WTC11 (cell line): ENCODE measurements around the gene TRIM3. TPM values are rescaled to one million over a fixed set of nuclear protein-coding genes. Genes with fewer than 3 reads are reported as not detected.

Experiments
- ATAC-seq: fragments of 200-7000 bp; cut with Tn5 transposase; 2 replicates; pipeline ENCODE4 v1.10.0; 2021; ENCODE audit warnings: mild to moderate bottlenecking, moderate library complexity
- CTCF ChIA-PET: fragments of 300-600 bp; sonication (Branson Sonifier 250); formaldehyde crosslinking; loops from one replicate; lab custom pipeline; 2021; ENCODE audit warnings: antibody characterized with exemption; lab: Charles Lee
- POLR2A ChIA-PET: fragments of 350-600 bp; sonication (Branson Sonifier 250); formaldehyde crosslinking; loops from one replicate; lab custom pipeline; 2021; ENCODE audit warnings: antibody characterized with exemption; lab: Charles Lee
- DNase-seq: peaks from one replicate; pipeline ENCODE4 v3.0.0; 2021; ENCODE audit warnings: low spot score
- H3K27ac Mint-ChIP-seq: 2 replicates; pipeline ENCODE4 v1.8.0; 2021; ENCODE audit warnings: mixed read lengths
- H3K27me3 Mint-ChIP-seq: 2 replicates; pipeline ENCODE4 v1.8.0; 2021; ENCODE audit warnings: low read depth, mild to moderate bottlenecking, moderate library complexity, mixed read lengths
- H3K36me3 Mint-ChIP-seq: 2 replicates; pipeline ENCODE4 v1.8.0; 2021; ENCODE audit warnings: mixed read lengths
- H3K4me1 Mint-ChIP-seq: 2 replicates; pipeline ENCODE4 v1.8.0; 2022; ENCODE audit warnings: mixed read lengths
- H3K4me3 Mint-ChIP-seq: 2 replicates; pipeline ENCODE4 v1.8.0; 2021; ENCODE audit warnings: mild to moderate bottlenecking, moderate library complexity, mixed read lengths
- H3K9me3 Mint-ChIP-seq: 2 replicates; pipeline ENCODE4 v1.8.0; 2021; ENCODE audit warnings: mixed read lengths
- FOXK1 ChIP-seq: sonication (generic); formaldehyde crosslinking; IDR thresholded peaks from 2 replicates; pipeline ENCODE4 v1.8.0; 2022; ENCODE audit warnings: mild to moderate bottlenecking, moderate library complexity, missing genetic modification reagents
- HMGA2 ChIP-seq: fragments of 250-450 bp; sonication (Bioruptor Pico); IDR thresholded peaks from 2 replicates; pipeline ENCODE4 v1.4.0; 2021; ENCODE audit warnings: mild to moderate bottlenecking, moderate library complexity
- IRF1 ChIP-seq: sonication (generic); formaldehyde crosslinking; IDR thresholded peaks from 2 replicates; pipeline ENCODE4 v1.8.0; 2023; ENCODE audit warnings: missing genetic modification reagents
- JAZF1 ChIP-seq: fragments of 250-450 bp; sonication (Bioruptor Pico); IDR thresholded peaks from 2 replicates; pipeline ENCODE4 v1.9.0; 2021; ENCODE audit warnings: moderate library complexity, mild to moderate bottlenecking, inconsistent platforms
- KAT7 ChIP-seq: sonication (generic); formaldehyde crosslinking; IDR thresholded peaks from 2 replicates; pipeline ENCODE4 v1.8.1; 2023; ENCODE audit warnings: missing genetic modification reagents, mild to moderate bottlenecking, borderline replicate concordance
- NFATC4 ChIP-seq: fragments of 250-450 bp; sonication (Bioruptor Pico); IDR thresholded peaks from 2 replicates; pipeline ENCODE4 v1.9.0; 2021; ENCODE audit warnings: mild to moderate bottlenecking
- NR1H2 ChIP-seq: sonication (generic); formaldehyde crosslinking; IDR thresholded peaks from 2 replicates; pipeline ENCODE4 v1.9.0; 2021; ENCODE audit warnings: mild to moderate bottlenecking, moderate library complexity, missing genetic modification reagents
- NR3C1 ChIP-seq: sonication (generic); formaldehyde crosslinking; conservative IDR thresholded peaks from 2 replicates; pipeline ENCODE4 v1.8.1; 2023; ENCODE audit warnings: low read depth, mild to moderate bottlenecking, missing genetic modification reagents
- PREB ChIP-seq: sonication (generic); formaldehyde crosslinking; IDR thresholded peaks from 2 replicates; pipeline ENCODE4 v1.8.1; 2022; ENCODE audit warnings: mild to moderate bottlenecking, missing genetic modification reagents, moderate library complexity, borderline replicate concordance
- PRRX2 ChIP-seq: fragments of 250-450 bp; sonication (Bioruptor Pico); IDR thresholded peaks from 2 replicates; pipeline ENCODE4 v1.8.0; 2021; ENCODE audit warnings: mild to moderate bottlenecking
- SOX15 ChIP-seq: fragments of 250-450 bp; sonication (Bioruptor Pico); IDR thresholded peaks from 2 replicates; pipeline ENCODE4 v1.9.0; 2021; ENCODE audit warnings: mild to moderate bottlenecking
- SP1 ChIP-seq: sonication (generic); formaldehyde crosslinking; conservative IDR thresholded peaks from 2 replicates; pipeline ENCODE4 v1.8.1; 2022; ENCODE audit warnings: missing genetic modification reagents
- TEAD1 ChIP-seq: sonication (generic); formaldehyde crosslinking; IDR thresholded peaks from 2 replicates; pipeline ENCODE4 v1.8.0; 2022; ENCODE audit warnings: mild to moderate bottlenecking, missing genetic modification reagents
- TEAD4 ChIP-seq: sonication (generic); formaldehyde crosslinking; IDR thresholded peaks from 2 replicates; pipeline ENCODE4 v1.8.0; 2022; ENCODE audit warnings: mild to moderate bottlenecking, missing genetic modification reagents
- ZNF138 ChIP-seq: sonication (generic); formaldehyde crosslinking; conservative IDR thresholded peaks from 2 replicates; pipeline ENCODE4 v1.8.1; 2022; ENCODE audit warnings: mild to moderate bottlenecking, moderate library complexity, missing genetic modification reagents
- ZNF232 ChIP-seq: sonication (generic); formaldehyde crosslinking; IDR thresholded peaks from 2 replicates; pipeline ENCODE4 v1.8.0; 2022; ENCODE audit warnings: mild to moderate bottlenecking, missing genetic modification reagents
- ZNF396 ChIP-seq: fragments of 250-450 bp; sonication (Bioruptor Pico); IDR thresholded peaks from 2 replicates; pipeline ENCODE4 v1.8.0; 2021; ENCODE audit warnings: mild to moderate bottlenecking, moderate library complexity, borderline replicate concordance
- ZNF423 ChIP-seq: fragments of 250-450 bp; sonication (Bioruptor Pico); IDR thresholded peaks from 2 replicates; pipeline ENCODE4 v2.1.2; 2022; ENCODE audit warnings: mild to moderate bottlenecking, moderate library complexity
- total RNA-seq: library from RNA; stranded (reverse); gene quantifications from 3 replicates; pipeline ENCODE4 v1.2.3, GENCODE V29; 2021
- TF ChIP-seq, protein P1 (sequence below): sonication (generic); formaldehyde crosslinking; IDR thresholded peaks from 2 replicates; pipeline ENCODE4 v1.8.0; 2022; ENCODE audit warnings: mild to moderate bottlenecking, missing genetic modification reagents
- TF ChIP-seq, protein P2 (sequence below): sonication (generic); formaldehyde crosslinking; IDR thresholded peaks from 2 replicates; pipeline ENCODE4 v1.8.0; 2023; ENCODE audit warnings: missing genetic modification reagents, mild to moderate bottlenecking, borderline replicate concordance
- TF ChIP-seq, protein P3 (sequence below): sonication (generic); formaldehyde crosslinking; conservative IDR thresholded peaks from 2 replicates; pipeline ENCODE4 v1.8.1; 2023; ENCODE audit warnings: mild to moderate bottlenecking, low read depth, missing genetic modification reagents, moderate library complexity

Gene TRIM3
- total RNA-seq, 1 experiment from 2014 or later, result 21.3 TPM

GRCh38 chr11:6520265-6520664 is 46.5 kb upstream of the TRIM3 start:
- Mint-ChIP-seq H3K4me1 (no peaks in the 10 kb centered on the region), H3K4me3 (no peak overlapping the region), H3K36me3 (peaks cover 6% of the 10 kb centered on the region), H3K27me3 (no peaks in the 10 kb centered on the region; the same call in 1 of the 2 replicates), H3K27ac (no peak overlapping the region), H3K9me3 (peaks cover 2% of the 10 kb centered on the region; the same call in 1 of the 2 replicates)
- DNase-seq (no peak), ATAC-seq (no peak)
- CTCF ChIA-PET, result interaction anchor here (1.1 to 2.5 kb wide), 4 partner anchors 10 to 141 kb away, joined by 3 to 13 read pairs (median 8); no protein-coding TSS in a partner anchor
- TF ChIP-seq HMGA2 (CRISPR knock-in tag) (no peak), SOX15 (CRISPR knock-in tag) (no peak)
- POLR2A ChIA-PET, result interaction anchor here (0.9 kb wide), 1 partner anchor 139 kb away, joined by 3 read pairs; no protein-coding TSS in a partner anchor

DNA sequence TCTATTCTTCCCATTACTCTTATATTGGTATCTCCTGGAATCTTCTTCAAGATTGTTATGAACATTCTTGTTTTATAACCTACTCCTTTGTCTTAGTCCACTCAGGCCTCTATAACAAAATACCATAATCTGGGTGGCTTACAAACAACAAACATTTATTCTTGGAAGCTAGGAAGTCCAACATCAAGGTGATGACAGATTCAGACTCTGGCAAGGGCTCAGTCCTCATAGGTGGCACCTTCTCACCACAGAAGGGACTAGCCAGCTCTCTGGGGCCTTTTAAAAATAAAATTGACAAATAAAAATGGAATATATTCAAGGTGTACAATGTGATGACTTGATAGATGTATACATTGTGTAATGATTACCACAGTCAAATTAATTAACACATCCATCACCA is 43.1 kb upstream of the TRIM3 start:
- Mint-ChIP-seq H3K9me3 (peaks cover 14% of the 10 kb centered on the region), H3K27me3 (no peaks in the 10 kb centered on the region; the same call in 1 of the 2 replicates), H3K27ac (no peak overlapping the region), H3K4me3 (no peak overlapping the region), H3K4me1 (no peaks in the 10 kb centered on the region), H3K36me3 (peaks cover 28% of the 10 kb centered on the region)
- TF ChIP-seq NR3C1 (CRISPR knock-in tag) (no peak), ZNF232 (CRISPR knock-in tag) (no peak), TEAD1 (CRISPR knock-in tag) (no peak), FOXK1 (no peak), NR1H2 (no peak), ZNF138 (CRISPR knock-in tag) (no peak), KAT7 (CRISPR knock-in tag) (no peak), JAZF1 (CRISPR knock-in tag) (no peak), NFATC4 (CRISPR knock-in tag) (no peak), IRF1 (CRISPR knock-in tag) (no peak), ZNF396 (CRISPR knock-in tag) (no peak), TEAD4 (CRISPR knock-in tag) (no peak), ZNF423 (no peak), PREB (CRISPR knock-in tag) (no peak), SP1 (CRISPR knock-in tag) (no peak), PRRX2 (CRISPR knock-in tag) (no peak)
- TF ChIP-seq, protein P1, sequence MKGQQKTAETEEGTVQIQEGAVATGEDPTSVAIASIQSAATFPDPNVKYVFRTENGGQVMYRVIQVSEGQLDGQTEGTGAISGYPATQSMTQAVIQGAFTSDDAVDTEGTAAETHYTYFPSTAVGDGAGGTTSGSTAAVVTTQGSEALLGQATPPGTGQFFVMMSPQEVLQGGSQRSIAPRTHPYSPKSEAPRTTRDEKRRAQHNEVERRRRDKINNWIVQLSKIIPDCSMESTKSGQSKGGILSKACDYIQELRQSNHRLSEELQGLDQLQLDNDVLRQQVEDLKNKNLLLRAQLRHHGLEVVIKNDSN, result no peak
- TF ChIP-seq, protein P2, sequence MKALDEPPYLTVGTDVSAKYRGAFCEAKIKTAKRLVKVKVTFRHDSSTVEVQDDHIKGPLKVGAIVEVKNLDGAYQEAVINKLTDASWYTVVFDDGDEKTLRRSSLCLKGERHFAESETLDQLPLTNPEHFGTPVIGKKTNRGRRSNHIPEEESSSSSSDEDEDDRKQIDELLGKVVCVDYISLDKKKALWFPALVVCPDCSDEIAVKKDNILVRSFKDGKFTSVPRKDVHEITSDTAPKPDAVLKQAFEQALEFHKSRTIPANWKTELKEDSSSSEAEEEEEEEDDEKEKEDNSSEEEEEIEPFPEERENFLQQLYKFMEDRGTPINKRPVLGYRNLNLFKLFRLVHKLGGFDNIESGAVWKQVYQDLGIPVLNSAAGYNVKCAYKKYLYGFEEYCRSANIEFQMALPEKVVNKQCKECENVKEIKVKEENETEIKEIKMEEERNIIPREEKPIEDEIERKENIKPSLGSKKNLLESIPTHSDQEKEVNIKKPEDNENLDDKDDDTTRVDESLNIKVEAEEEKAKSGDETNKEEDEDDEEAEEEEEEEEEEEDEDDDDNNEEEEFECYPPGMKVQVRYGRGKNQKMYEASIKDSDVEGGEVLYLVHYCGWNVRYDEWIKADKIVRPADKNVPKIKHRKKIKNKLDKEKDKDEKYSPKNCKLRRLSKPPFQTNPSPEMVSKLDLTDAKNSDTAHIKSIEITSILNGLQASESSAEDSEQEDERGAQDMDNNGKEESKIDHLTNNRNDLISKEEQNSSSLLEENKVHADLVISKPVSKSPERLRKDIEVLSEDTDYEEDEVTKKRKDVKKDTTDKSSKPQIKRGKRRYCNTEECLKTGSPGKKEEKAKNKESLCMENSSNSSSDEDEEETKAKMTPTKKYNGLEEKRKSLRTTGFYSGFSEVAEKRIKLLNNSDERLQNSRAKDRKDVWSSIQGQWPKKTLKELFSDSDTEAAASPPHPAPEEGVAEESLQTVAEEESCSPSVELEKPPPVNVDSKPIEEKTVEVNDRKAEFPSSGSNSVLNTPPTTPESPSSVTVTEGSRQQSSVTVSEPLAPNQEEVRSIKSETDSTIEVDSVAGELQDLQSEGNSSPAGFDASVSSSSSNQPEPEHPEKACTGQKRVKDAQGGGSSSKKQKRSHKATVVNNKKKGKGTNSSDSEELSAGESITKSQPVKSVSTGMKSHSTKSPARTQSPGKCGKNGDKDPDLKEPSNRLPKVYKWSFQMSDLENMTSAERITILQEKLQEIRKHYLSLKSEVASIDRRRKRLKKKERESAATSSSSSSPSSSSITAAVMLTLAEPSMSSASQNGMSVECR (CRISPR knock-in tag), result no peak
- TF ChIP-seq, protein P3, sequence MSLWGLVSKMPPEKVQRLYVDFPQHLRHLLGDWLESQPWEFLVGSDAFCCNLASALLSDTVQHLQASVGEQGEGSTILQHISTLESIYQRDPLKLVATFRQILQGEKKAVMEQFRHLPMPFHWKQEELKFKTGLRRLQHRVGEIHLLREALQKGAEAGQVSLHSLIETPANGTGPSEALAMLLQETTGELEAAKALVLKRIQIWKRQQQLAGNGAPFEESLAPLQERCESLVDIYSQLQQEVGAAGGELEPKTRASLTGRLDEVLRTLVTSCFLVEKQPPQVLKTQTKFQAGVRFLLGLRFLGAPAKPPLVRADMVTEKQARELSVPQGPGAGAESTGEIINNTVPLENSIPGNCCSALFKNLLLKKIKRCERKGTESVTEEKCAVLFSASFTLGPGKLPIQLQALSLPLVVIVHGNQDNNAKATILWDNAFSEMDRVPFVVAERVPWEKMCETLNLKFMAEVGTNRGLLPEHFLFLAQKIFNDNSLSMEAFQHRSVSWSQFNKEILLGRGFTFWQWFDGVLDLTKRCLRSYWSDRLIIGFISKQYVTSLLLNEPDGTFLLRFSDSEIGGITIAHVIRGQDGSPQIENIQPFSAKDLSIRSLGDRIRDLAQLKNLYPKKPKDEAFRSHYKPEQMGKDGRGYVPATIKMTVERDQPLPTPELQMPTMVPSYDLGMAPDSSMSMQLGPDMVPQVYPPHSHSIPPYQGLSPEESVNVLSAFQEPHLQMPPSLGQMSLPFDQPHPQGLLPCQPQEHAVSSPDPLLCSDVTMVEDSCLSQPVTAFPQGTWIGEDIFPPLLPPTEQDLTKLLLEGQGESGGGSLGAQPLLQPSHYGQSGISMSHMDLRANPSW (CRISPR knock-in tag), result no peak
- no peak for DNase-seq
- no peak for ATAC-seq
- ChIA-PET POLR2A (no interaction called here), CTCF (no interaction called here)
